SK-N-SH (cell line): ENCODE measurements around the gene ACYP2. TPM values are rescaled to one million over a fixed set of nuclear protein-coding genes. Genes with fewer than 3 reads are reported as not detected.

Experiments used
- CTCF ChIA-PET: fragments of 300-600, 350-600 bp; formaldehyde crosslinking; extraction: SDS; loops from one replicate; lab custom pipeline; 2021; lab: Yijun Ruan, JAX
- POLR2A ChIA-PET: fragments of 350-600 bp; sonication (Branson Sonifier 250); formaldehyde crosslinking; extraction: SDS; loops from one replicate; lab custom pipeline; 2020; ENCODE audit warnings: antibody characterized with exemption, inconsistent platforms; lab: Yijun Ruan, JAX
- DNase-seq: peaks from one replicate; pipeline ENCODE4 v3.0.0; 2012
- H2AFZ ChIP-seq: fragments of 200-600 bp; sonication (generic); 2 replicates; pipeline ENCODE4 v1.8.1; 2016; ENCODE audit warnings: antibody characterized with exemption, mild to moderate bottlenecking, low read depth
- H3F3A ChIP-seq: fragments of 200-600 bp; sonication (generic); replicated peaks from 2 replicates; pipeline ENCODE3; 2016; ENCODE audit warnings: antibody characterized with exemption, mild to moderate bottlenecking; ENCODE audit not compliant: insufficient read depth
- H3K27ac ChIP-seq, 2 experiments: fragments of 200-500 bp in 1 of 2; fragments of 200-600 bp in 1 of 2; sonication (Bioruptor generic) in 1 of 2; sonication (generic), shearing (Covaris generic) in 1 of 2; 2 replicates each; pipeline versions ENCODE4 v1.5.1 to v1.6.1; 2014 to 2016; ENCODE audit warnings: low read depth in 2 of 2, inconsistent platforms in 1 of 2, low read length in 1 of 2, mild to moderate bottlenecking in 1 of 2, mixed read lengths in 1 of 2
- H3K27me3 ChIP-seq: fragments of 200-600 bp; sonication (generic), shearing (Covaris generic); 2 replicates; pipeline ENCODE4 v1.6.1; 2016; ENCODE audit warnings: mixed run types; ENCODE audit not compliant: insufficient read depth
- H3K36me3 ChIP-seq, 2 experiments: fragments of 200-500 bp in 1 of 2; fragments of 200-600 bp in 1 of 2; sonication (Bioruptor generic) in 1 of 2; sonication (generic) in 1 of 2; replicated peaks in 1 of 2; 2 replicates each; pipeline versions ENCODE3 to v1.5.1; 2014 to 2016; ENCODE audit warnings: low read length in 1 of 2, mild to moderate bottlenecking in 1 of 2; ENCODE audit not compliant: insufficient read depth in 2 of 2, control insufficient read depth in 1 of 2
- H3K4me1 ChIP-seq, 2 experiments: fragments of 200-500 bp in 1 of 2; fragments of 200-600 bp in 1 of 2; sonication (Bioruptor generic) in 1 of 2; sonication (generic), shearing (Covaris generic) in 1 of 2; 2 replicates each; pipeline versions ENCODE4 v1.5.1 to v1.6.1; 2014 to 2016; ENCODE audit warnings: low read depth in 1 of 2, low read length in 1 of 2, mixed run types in 1 of 2; ENCODE audit not compliant: insufficient read depth in 2 of 2, control insufficient read depth in 1 of 2
- H3K4me2 ChIP-seq: fragments of 200-600 bp; sonication (generic), shearing (Covaris generic); 2 replicates; pipeline ENCODE4 v1.6.1; 2017; ENCODE audit warnings: mixed run types
- H3K4me3 ChIP-seq, 2 experiments: fragments of 200-500 bp in 1 of 2; fragments of 200-600 bp in 1 of 2; sonication (Bioruptor generic) in 1 of 2; sonication (generic), shearing (Covaris generic) in 1 of 2; 2 replicates each; pipeline versions ENCODE4 v1.5.1 to v1.8.1; 2014 to 2016; ENCODE audit warnings: low read depth in 2 of 2, inconsistent platforms in 1 of 2, low read length in 1 of 2, mild to moderate bottlenecking in 1 of 2, mixed read lengths in 1 of 2, moderate library complexity in 1 of 2
- H3K79me2 ChIP-seq: fragments of 200-600 bp; sonication (generic); 2 replicates; pipeline ENCODE4 v1.8.1; 2017; ENCODE audit warnings: mild to moderate bottlenecking; ENCODE audit not compliant: insufficient read depth
- H3K9ac ChIP-seq: fragments of 200-600 bp; sonication (generic); 2 replicates; pipeline ENCODE4 v1.6.1; 2017; ENCODE audit warnings: mixed run types
- H3K9me2 ChIP-seq: fragments of 200-600 bp; sonication (generic); 2 replicates; pipeline ENCODE4 v1.6.1; 2017; ENCODE audit warnings: mixed run types
- H3K9me3 ChIP-seq: fragments of 200-600 bp; sonication (generic); 2 replicates; pipeline ENCODE4 v1.6.1; 2017; ENCODE audit warnings: mixed run types, mild to moderate bottlenecking, moderate library complexity
- H4K20me1 ChIP-seq: fragments of 200-600 bp; sonication (generic); 2 replicates; pipeline ENCODE4 v1.6.1; 2017; ENCODE audit warnings: mild to moderate bottlenecking, mixed run types; ENCODE audit not compliant: insufficient read depth
- ELF1 ChIP-seq: IDR thresholded peaks from 2 replicates; pipeline ENCODE4 v1.4.0; 2012
- FOSL2 ChIP-seq: IDR thresholded peaks from 2 replicates; pipeline ENCODE4 v1.4.0; 2012; ENCODE audit warnings: low read depth, mild to moderate bottlenecking, moderate library complexity, borderline replicate concordance
- FOXJ3 ChIP-seq: sonication (generic); formaldehyde crosslinking; IDR thresholded peaks from 2 replicates; pipeline ENCODE4 v1.5.1; 2020; ENCODE audit warnings: mild to moderate bottlenecking, missing genetic modification reagents
- FOXM1 ChIP-seq: IDR thresholded peaks from 2 replicates; pipeline ENCODE4 v1.4.0; 2012; ENCODE audit warnings: low read depth, mild to moderate bottlenecking
- JUND ChIP-seq: IDR thresholded peaks from 2 replicates; pipeline ENCODE4 v1.4.0; 2012
- MXI1 ChIP-seq: IDR thresholded peaks from 2 replicates; pipeline ENCODE4 v1.6.1; 2012; ENCODE audit warnings: mild to moderate bottlenecking, low read depth, low read length, improper control_type of control experiment
- RFX5 ChIP-seq: IDR thresholded peaks from 2 replicates; pipeline ENCODE4 v1.6.1; 2012; ENCODE audit warnings: mild to moderate bottlenecking, improper control_type of control experiment, low read length
- RXRA ChIP-seq: IDR thresholded peaks from 2 replicates; pipeline ENCODE4 v1.4.0; 2012; ENCODE audit warnings: low read depth, mild to moderate bottlenecking, borderline replicate concordance
- TCF12 ChIP-seq: IDR thresholded peaks from 2 replicates; pipeline ENCODE4 v1.4.0; 2012
- WGBS: methylation state at CpG from one replicate; pipeline ENCODE4 v1.1.6; 2017; ENCODE audit warnings: low lambda C conversion rate; 5-methylcytosine and 5-hydroxymethylcytosine counted together
- polyA plus RNA-seq, 3 experiments: library from polyadenylated mRNA; depleted of rRNA; stranded (reverse); fragments of >200 nt; gene quantifications; 2 replicates each; pipeline ENCODE4 v1.2.3, GENCODE V29; 2012
- TF ChIP-seq, protein P1 (sequence below): IDR thresholded peaks from 2 replicates; pipeline ENCODE4 v1.6.1; 2012; ENCODE audit warnings: mild to moderate bottlenecking, low read depth, low read length, moderate library complexity
- TF ChIP-seq, protein P2 (sequence below): IDR thresholded peaks from 2 replicates; pipeline ENCODE4 v1.4.0; 2012; ENCODE audit warnings: low read depth, borderline replicate concordance
- TF ChIP-seq, protein P3 (sequence below): fragments of 150-350 bp; IDR thresholded peaks from 2 replicates; pipeline ENCODE4 v1.6.1; 2016; ENCODE audit warnings: mild to moderate bottlenecking, low read depth, low read length
- TF ChIP-seq, protein P4 (sequence below): fragments of 200-600 bp; sonication (generic); IDR thresholded peaks from 2 replicates; pipeline ENCODE4 v1.6.1; 2017; ENCODE audit warnings: antibody characterized with exemption, mild to moderate bottlenecking, moderate library complexity

The ACYP2 gene
- polyA plus RNA-seq, 1 of the 3 experiments (the other 2 are of a cell fraction): 8.8 TPM

DNA sequence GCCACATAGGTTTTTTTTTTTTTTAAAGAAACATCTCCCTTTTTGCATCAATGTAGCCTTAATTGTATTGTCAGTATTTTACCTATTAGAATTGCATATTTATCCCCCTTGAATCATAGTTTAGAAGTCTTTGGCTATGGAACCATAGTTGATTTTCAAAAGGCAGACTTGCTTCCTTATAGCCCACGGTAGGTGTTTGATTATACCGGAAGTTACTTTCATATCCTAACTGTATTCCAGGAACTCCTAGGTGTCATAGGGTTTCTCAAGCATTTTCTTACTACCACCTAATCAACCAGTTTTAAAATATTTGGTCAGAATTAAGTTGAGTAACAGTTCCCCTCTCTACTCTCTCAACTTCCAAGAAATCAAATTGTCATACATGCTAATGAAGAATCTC, 227.2 kb downstream of the ACYP2 start (continued):
- TF ChIP-seq, protein P1, sequence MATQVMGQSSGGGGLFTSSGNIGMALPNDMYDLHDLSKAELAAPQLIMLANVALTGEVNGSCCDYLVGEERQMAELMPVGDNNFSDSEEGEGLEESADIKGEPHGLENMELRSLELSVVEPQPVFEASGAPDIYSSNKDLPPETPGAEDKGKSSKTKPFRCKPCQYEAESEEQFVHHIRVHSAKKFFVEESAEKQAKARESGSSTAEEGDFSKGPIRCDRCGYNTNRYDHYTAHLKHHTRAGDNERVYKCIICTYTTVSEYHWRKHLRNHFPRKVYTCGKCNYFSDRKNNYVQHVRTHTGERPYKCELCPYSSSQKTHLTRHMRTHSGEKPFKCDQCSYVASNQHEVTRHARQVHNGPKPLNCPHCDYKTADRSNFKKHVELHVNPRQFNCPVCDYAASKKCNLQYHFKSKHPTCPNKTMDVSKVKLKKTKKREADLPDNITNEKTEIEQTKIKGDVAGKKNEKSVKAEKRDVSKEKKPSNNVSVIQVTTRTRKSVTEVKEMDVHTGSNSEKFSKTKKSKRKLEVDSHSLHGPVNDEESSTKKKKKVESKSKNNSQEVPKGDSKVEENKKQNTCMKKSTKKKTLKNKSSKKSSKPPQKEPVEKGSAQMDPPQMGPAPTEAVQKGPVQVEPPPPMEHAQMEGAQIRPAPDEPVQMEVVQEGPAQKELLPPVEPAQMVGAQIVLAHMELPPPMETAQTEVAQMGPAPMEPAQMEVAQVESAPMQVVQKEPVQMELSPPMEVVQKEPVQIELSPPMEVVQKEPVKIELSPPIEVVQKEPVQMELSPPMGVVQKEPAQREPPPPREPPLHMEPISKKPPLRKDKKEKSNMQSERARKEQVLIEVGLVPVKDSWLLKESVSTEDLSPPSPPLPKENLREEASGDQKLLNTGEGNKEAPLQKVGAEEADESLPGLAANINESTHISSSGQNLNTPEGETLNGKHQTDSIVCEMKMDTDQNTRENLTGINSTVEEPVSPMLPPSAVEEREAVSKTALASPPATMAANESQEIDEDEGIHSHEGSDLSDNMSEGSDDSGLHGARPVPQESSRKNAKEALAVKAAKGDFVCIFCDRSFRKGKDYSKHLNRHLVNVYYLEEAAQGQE: no peak
- TF ChIP-seq FOXM1: no peak

DNA sequence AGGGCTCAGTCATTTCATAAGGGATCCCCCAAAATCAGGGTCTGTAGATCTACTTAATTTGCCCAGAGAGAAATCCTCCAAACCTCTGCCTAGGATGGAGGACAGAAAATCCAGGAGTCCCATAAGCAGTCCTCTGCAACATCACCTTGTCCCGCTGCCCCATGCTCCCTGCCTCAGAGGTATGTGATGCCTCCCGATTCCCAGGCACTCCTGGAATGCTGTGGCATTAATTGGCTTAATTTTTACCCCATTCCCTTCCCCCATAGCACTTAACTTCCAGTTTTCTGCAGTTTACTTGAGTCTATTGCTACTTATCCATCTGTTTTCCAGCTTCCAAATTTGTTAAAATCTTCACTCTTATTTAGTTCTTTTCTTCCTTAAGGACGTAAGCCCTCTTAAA, 232.2 kb downstream of the ACYP2 start:
- no peak overlapping the region for H2AFZ ChIP-seq
- H3K4me1 ChIP-seq: no peaks in the 10 kb centered on the region
- no peaks in the 10 kb centered on the region for H3K36me3 ChIP-seq
- H3K27ac ChIP-seq: no peak overlapping the region
- 64% methylated on average over 3 of the region's 3 CpGs for WGBS
- no peaks in the 10 kb centered on the region for H3K79me2 ChIP-seq
- H3K9ac ChIP-seq: no peak overlapping the region
- no peak for TF ChIP-seq JUND
- TF ChIP-seq, protein P2, sequence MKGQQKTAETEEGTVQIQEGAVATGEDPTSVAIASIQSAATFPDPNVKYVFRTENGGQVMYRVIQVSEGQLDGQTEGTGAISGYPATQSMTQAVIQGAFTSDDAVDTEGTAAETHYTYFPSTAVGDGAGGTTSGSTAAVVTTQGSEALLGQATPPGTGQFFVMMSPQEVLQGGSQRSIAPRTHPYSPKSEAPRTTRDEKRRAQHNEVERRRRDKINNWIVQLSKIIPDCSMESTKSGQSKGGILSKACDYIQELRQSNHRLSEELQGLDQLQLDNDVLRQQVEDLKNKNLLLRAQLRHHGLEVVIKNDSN: no peak
- TF ChIP-seq FOXM1: no peak
- TF ChIP-seq, protein P3, sequence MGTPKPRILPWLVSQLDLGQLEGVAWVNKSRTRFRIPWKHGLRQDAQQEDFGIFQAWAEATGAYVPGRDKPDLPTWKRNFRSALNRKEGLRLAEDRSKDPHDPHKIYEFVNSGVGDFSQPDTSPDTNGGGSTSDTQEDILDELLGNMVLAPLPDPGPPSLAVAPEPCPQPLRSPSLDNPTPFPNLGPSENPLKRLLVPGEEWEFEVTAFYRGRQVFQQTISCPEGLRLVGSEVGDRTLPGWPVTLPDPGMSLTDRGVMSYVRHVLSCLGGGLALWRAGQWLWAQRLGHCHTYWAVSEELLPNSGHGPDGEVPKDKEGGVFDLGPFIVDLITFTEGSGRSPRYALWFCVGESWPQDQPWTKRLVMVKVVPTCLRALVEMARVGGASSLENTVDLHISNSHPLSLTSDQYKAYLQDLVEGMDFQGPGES: no peak
- no peak for TF ChIP-seq TCF12
- TF ChIP-seq RXRA: no peak
- no peak for TF ChIP-seq MXI1
- no peak for TF ChIP-seq FOXJ3 (CRISPR knock-in tag)
- DNase-seq: no peak
- no peaks in the 10 kb centered on the region for H3F3A ChIP-seq
- ChIA-PET CTCF (no interaction called here), POLR2A (no interaction called here)
- H3K9me2 ChIP-seq: no peaks in the 10 kb centered on the region; the same call in 1 of the 2 replicates
- H3K27me3 ChIP-seq: no peaks in the 10 kb centered on the region
- no peak overlapping the region for H3K4me2 ChIP-seq
- no peak overlapping the region for H3K4me3 ChIP-seq
- H4K20me1 ChIP-seq: no peaks in the 10 kb centered on the region
- H3K9me3 ChIP-seq: no peaks in the 10 kb centered on the region; the same call in 1 of the 2 replicates

DNA sequence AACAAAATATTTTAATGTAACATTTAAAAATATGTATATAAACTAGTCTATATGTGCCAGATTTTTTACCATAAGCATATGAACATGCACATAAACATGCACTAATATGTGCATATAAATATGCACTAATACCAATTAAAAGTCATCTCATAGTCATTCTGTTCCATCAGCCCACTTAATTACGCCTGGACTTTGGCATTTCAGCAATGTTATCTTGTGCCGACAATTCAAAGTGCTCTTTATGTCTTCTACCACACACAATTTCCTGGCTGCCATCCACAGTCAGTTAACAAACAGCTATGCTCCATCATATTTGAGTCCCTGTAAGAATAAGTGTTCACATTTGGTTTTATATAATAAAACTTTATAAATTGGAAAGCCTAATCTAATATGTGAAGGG, 233.2 kb downstream of the ACYP2 start:
- POLR2A ChIA-PET: no interaction called here
- H3K27ac ChIP-seq: no peak overlapping the region
- no peak for DNase-seq
- TF ChIP-seq FOSL2: no peak
- TF ChIP-seq, protein P3: no peak
- no peak for TF ChIP-seq MXI1
- TF ChIP-seq RFX5: no peak
- TF ChIP-seq, protein P4, sequence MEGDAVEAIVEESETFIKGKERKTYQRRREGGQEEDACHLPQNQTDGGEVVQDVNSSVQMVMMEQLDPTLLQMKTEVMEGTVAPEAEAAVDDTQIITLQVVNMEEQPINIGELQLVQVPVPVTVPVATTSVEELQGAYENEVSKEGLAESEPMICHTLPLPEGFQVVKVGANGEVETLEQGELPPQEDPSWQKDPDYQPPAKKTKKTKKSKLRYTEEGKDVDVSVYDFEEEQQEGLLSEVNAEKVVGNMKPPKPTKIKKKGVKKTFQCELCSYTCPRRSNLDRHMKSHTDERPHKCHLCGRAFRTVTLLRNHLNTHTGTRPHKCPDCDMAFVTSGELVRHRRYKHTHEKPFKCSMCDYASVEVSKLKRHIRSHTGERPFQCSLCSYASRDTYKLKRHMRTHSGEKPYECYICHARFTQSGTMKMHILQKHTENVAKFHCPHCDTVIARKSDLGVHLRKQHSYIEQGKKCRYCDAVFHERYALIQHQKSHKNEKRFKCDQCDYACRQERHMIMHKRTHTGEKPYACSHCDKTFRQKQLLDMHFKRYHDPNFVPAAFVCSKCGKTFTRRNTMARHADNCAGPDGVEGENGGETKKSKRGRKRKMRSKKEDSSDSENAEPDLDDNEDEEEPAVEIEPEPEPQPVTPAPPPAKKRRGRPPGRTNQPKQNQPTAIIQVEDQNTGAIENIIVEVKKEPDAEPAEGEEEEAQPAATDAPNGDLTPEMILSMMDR: no peak
- TF ChIP-seq ELF1: no peak

More for the DNA sequence above, 233.2 kb downstream of the ACYP2 start:
- peaks cover 0 to 3% of the 10 kb centered on the region in 2 experiments; a peak in 1 of 4 replicates for H3K4me1 ChIP-seq
- H3K79me2 ChIP-seq: no peaks in the 10 kb centered on the region
- H4K20me1 ChIP-seq: no peaks in the 10 kb centered on the region
- H2AFZ ChIP-seq: no peak overlapping the region
- no peaks in the 10 kb centered on the region for H3F3A ChIP-seq
- H3K4me2 ChIP-seq: no peak overlapping the region
- H3K9me2 ChIP-seq: no peaks in the 10 kb centered on the region; the same call in 1 of the 2 replicates
- CTCF ChIA-PET: no interaction called here
- no peaks in the 10 kb centered on the region; the same call in 1 of the 2 replicates for H3K9me3 ChIP-seq
- H3K27me3 ChIP-seq: no peaks in the 10 kb centered on the region
- no peak overlapping the region for H3K9ac ChIP-seq
- no peaks in the 10 kb centered on the region for H3K36me3 ChIP-seq
- WGBS: 49% methylated on average over 2 of the region's 2 CpGs
- H3K4me3 ChIP-seq: no peak overlapping the region
